ENCODE results near the gene LAMB4. TPM values are rescaled to one million over a fixed set of nuclear protein-coding genes. Genes with fewer than 3 reads are reported as not detected.

Gene LAMB4
- total RNA-seq, 3 donors from 2014 or later (not counting 1 experiment from before 2014, with no cell fraction given) = not detected

DNA sequence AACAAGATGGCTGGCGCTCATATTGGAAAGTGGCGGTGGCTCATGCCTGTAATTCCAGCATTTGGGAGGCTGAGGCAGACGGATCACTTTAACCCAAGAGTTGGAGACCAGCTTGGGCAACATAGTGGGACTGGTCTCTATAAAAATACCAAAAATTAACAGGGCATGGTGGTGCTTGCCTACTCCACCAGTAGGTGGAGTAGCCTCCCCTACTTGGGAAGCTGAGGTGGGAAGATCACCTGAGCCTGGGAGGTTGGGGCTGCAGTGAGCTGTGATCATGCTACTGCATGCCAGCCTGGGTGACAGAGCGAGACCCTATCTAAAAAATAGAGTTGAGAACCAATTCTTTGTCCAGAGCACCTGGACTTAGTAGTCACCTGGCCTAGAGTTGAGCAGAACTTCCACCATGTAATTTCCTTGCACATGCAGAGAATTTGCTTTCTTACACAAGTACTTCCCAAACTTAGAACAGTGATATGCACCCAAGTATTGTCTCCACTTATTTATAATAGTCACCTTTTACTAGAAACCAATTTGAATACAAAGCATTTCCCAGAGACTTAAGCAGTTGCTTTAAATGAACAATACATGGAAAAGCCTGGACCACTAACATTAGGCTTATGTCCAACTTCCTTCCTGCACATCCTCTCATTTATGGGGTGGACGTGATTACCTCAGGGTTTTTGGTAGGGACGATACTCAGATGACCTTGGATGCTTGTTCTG lies 15.9 kb downstream of the LAMB4 start:
- DNase-seq = peak in 1 of 2 donors; percentile 33
- no peaks in the 10 kb centered on the region for H3K27me3 Mint-ChIP-seq (ENCODE audit: low read depth in 2 of 2)
- intact Hi-C loops (cut with micrococcal nuclease) = no loop called here
- WGBS (ENCODE audit: insufficient coverage) = 87% methylated on average over 6 of the region's 6 CpGs
- Histone ChIP-seq H3K27ac (ENCODE audit: low read length) (no peak overlapping the region), H3K27me3 (ENCODE audit: control insufficient read depth, insufficient read depth, low read length) (no peaks in the 10 kb centered on the region), H3K4me3 (ENCODE audit: low read length) (no peak overlapping the region), H3K36me3 (ENCODE audit: control insufficient read depth, insufficient read depth, low read length) (no peaks in the 10 kb centered on the region), H3K9me3 (ENCODE audit: control insufficient read depth, insufficient read depth, low read length) (no peaks in the 10 kb centered on the region), H3K4me1 (ENCODE audit: control insufficient read depth, insufficient read depth, low read length) (no peaks in the 10 kb centered on the region)
- H3K4me3 Mint-ChIP-seq = no peak overlapping the region
- no peaks in the 10 kb centered on the region for H3K36me3 Mint-ChIP-seq
- H3K9me3 Mint-ChIP-seq = no peaks in the 10 kb centered on the region
- peak in 1 of 3 donors; percentile 45 for ATAC-seq
- no peaks in the 10 kb centered on the region for H3K4me1 Mint-ChIP-seq
- no peak overlapping the region for H3K27ac Mint-ChIP-seq
- TF ChIP-seq, protein P1, sequence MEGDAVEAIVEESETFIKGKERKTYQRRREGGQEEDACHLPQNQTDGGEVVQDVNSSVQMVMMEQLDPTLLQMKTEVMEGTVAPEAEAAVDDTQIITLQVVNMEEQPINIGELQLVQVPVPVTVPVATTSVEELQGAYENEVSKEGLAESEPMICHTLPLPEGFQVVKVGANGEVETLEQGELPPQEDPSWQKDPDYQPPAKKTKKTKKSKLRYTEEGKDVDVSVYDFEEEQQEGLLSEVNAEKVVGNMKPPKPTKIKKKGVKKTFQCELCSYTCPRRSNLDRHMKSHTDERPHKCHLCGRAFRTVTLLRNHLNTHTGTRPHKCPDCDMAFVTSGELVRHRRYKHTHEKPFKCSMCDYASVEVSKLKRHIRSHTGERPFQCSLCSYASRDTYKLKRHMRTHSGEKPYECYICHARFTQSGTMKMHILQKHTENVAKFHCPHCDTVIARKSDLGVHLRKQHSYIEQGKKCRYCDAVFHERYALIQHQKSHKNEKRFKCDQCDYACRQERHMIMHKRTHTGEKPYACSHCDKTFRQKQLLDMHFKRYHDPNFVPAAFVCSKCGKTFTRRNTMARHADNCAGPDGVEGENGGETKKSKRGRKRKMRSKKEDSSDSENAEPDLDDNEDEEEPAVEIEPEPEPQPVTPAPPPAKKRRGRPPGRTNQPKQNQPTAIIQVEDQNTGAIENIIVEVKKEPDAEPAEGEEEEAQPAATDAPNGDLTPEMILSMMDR (IDR thresholded peaks at IDR 0.05) = no peak

DNA sequence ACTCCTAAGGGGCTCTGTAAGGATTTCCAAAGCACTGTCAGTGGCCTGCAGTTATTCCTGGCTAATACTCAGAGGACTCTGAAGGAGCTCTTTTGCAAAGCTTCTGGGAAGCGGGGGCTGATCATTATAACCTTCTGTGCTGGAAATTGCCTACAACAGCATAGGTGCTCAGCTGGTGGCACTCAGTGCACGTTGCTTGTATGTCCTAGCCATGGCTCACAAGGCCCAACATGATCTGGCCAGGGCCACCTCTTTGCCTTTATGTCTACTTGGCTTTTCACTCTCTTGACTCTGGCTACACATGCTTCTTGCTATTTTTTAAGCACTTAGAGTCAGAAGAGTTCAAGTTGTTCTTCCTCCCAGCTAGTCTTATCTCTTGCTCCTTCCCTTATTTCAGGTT lies 17.5 kb downstream of the LAMB4 start:
- no peaks in the 10 kb centered on the region for H3K27me3 ChIP-seq (ENCODE audit: control insufficient read depth, insufficient read depth, low read length)
- ATAC-seq = no peak
- H3K36me3 ChIP-seq (ENCODE audit: control insufficient read depth, insufficient read depth, low read length) = no peaks in the 10 kb centered on the region
- H3K27ac ChIP-seq (ENCODE audit: low read length) = no peak overlapping the region
- H3K4me3 ChIP-seq (ENCODE audit: low read length) = no peak overlapping the region
- TF ChIP-seq, protein P1 (IDR thresholded peaks at IDR 0.05) = no peak
- Mint-ChIP-seq H3K36me3 (no peaks in the 10 kb centered on the region), H3K9me3 (no peaks in the 10 kb centered on the region), H3K27me3 (ENCODE audit: low read depth in 2 of 2) (no peaks in the 10 kb centered on the region), H3K27ac (no peak overlapping the region), H3K4me3 (no peak overlapping the region), H3K4me1 (no peaks in the 10 kb centered on the region)
- no peak for DNase-seq
- H3K4me1 ChIP-seq (ENCODE audit: control insufficient read depth, insufficient read depth, low read length) = no peaks in the 10 kb centered on the region
- 93% methylated on average over 2 of the region's 2 CpGs for WGBS (ENCODE audit: insufficient coverage)
- no peaks in the 10 kb centered on the region for H3K9me3 ChIP-seq (ENCODE audit: control insufficient read depth, insufficient read depth, low read length)
- intact Hi-C loops (cut with micrococcal nuclease) = no loop called here

DNA sequence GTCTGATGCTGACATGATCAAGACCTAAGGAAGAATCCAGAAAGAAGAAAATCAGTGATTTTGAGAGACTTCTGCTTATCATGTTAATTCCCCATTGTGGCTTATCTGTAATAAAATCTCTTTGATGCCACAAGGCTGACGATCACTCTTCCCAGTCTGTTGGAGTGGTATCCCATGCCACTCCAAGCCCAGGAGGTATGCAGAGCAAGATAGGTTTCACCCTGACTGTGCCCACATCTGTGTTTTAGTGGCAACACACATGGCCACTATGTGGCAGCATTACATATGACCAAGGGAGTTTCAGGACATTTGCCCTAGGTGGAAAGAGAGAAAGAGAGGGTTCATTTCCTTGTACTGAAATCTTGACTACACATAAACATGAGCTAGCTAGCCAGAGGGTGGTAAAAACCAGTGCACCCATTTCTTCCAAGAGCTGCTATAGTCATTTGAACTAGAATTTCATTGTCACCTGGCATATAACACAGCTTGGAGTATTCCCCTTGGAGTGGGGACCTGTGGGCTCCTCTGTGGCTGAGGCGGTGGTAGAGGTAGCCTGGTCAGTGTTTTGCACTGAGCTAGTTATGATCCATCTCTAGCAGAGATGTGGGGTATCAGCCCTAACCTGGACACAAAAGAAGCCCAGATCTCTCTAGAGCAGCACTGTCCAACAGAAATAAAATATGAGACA lies 20.8 kb downstream of the LAMB4 start:
- TF ChIP-seq, protein P1 (IDR thresholded peaks at IDR 0.05) = no peak
- Mint-ChIP-seq H3K36me3 (no peaks in the 10 kb centered on the region), H3K4me1 (no peaks in the 10 kb centered on the region), H3K27me3 (ENCODE audit: low read depth in 2 of 2) (no peaks in the 10 kb centered on the region), H3K27ac (no peak overlapping the region), H3K4me3 (no peak overlapping the region), H3K9me3 (no peaks in the 10 kb centered on the region)
- intact Hi-C loops (cut with micrococcal nuclease) = loop anchor here (1.0 kb wide), 1 partner anchor 37 kb away; no protein-coding TSS in a partner anchor
- no peak overlapping the region for H3K4me3 ChIP-seq (ENCODE audit: low read length)
- peak in 1 of 2 donors; percentile 26 for DNase-seq
- H3K27me3 ChIP-seq (ENCODE audit: control insufficient read depth, insufficient read depth, low read length) = no peaks in the 10 kb centered on the region
- no peak overlapping the region for H3K27ac ChIP-seq (ENCODE audit: low read length)
- peak in 1 of 3 donors; percentile 56 for ATAC-seq
- H3K9me3 ChIP-seq (ENCODE audit: control insufficient read depth, insufficient read depth, low read length) = no peaks in the 10 kb centered on the region
- no peaks in the 10 kb centered on the region for H3K4me1 ChIP-seq (ENCODE audit: control insufficient read depth, insufficient read depth, low read length)
- H3K36me3 ChIP-seq (ENCODE audit: control insufficient read depth, insufficient read depth, low read length) = no peaks in the 10 kb centered on the region
- 52% methylated on average over 2 of the region's 2 CpGs for WGBS (ENCODE audit: insufficient coverage)
